ENCODE results near the gene TFAP2E.
"Not testable (repeated sequence)": the region's sequence is repeated elsewhere in the genome, so short reads cannot be mapped to it uniquely, and the experiment has no call there.

The TFAP2E gene

GRCh38 chr1:35574655-35575415 is 1.7 kb downstream of the TFAP2E start:
- DNase-seq = no peak

GRCh38 chr1:35575416-35575958 is 2.4 kb downstream of the TFAP2E start:
- no peak for DNase-seq

- DNase-seq = no peak
Measured at GRCh38 chr1:35576061-35576765, 3.1 kb downstream of the TFAP2E start.

- not testable (repeated sequence) for DNase-seq
Measured at GRCh38 chr1:35576766-35577070, 3.6 kb downstream of the TFAP2E start.

GRCh38 chr1:35577071-35577998 is 4.2 kb downstream of the TFAP2E start:
- DNase-seq = peak; percentile 58 to 68

GRCh38 chr1:35580949-35581388 is 7.9 kb downstream of the TFAP2E start:
- no peak for DNase-seq

GRCh38 chr1:35581621-35582020 is 8.5 kb downstream of the TFAP2E start:
- not testable (repeated sequence) for DNase-seq

GRCh38 chr1:35585281-35585680 is 12.2 kb downstream of the TFAP2E start:
- DNase-seq = no peak

- DNase-seq = not testable (repeated sequence)
Measured at GRCh38 chr1:35585805-35586204, 12.7 kb downstream of the TFAP2E start.

- no peak for DNase-seq
Measured at GRCh38 chr1:35586808-35587207, 13.7 kb downstream of the TFAP2E start.

- no peak for DNase-seq
Measured at GRCh38 chr1:35587736-35588135, 14.6 kb downstream of the TFAP2E start.

- no peak for DNase-seq
Measured at GRCh38 chr1:35588197-35588910, 15.2 kb downstream of the TFAP2E start.

GRCh38 chr1:35589516-35590427 is 16.7 kb downstream of the TFAP2E start:
- no peak for DNase-seq

GRCh38 chr1:35590476-35591040 is 17.4 kb downstream of the TFAP2E start:
- DNase-seq = no peak

GRCh38 chr1:35591211-35591610 is 18.1 kb downstream of the TFAP2E start:
- DNase-seq = no peak

GRCh38 chr1:35592991-35593769 is 20.1 kb downstream of the TFAP2E start:
- DNase-seq = no peak

GRCh38 chr1:35594005-35594760 is 21.1 kb downstream of the TFAP2E start:
- no peak for DNase-seq

- DNase-seq = no peak
Measured at GRCh38 chr1:35595684-35596083, 22.6 kb downstream of the TFAP2E start.

- no peak for DNase-seq
Measured at GRCh38 chr1:35597870-35598269, 24.8 kb downstream of the TFAP2E start.
